Calu3 (cell line): ENCODE results near the gene NTMT1. TPM values are rescaled to one million over a fixed set of nuclear protein-coding genes. Genes with fewer than 3 reads are reported as not detected.
A peak's percentile ranks its signal among the peaks of the same experiment; 100 is the strongest.

Source experiments
- BruUV-seq: library from RNA; stranded (reverse); fragments of 400-500 nt; replicated peaks from 2 replicates; lab custom pipeline; 2021; lab: Mats Ljungman, UMichigan
- CTCF ChIA-PET: fragments of 300-600 bp; sonication (Branson Sonifier 250); formaldehyde crosslinking; loops from one replicate; lab custom pipeline; 2022; ENCODE audit warnings: antibody characterized with exemption; lab: Charles Lee
- DNase-seq: peaks from one replicate; pipeline ENCODE4 v3.0.0; 2022
- H3K27ac Mint-ChIP-seq: one replicate; pipeline ENCODE4 v1.8.0; 2022; ENCODE audit warnings: mixed read lengths; ENCODE audit not compliant: unreplicated experiment
- H3K27me3 Mint-ChIP-seq: one replicate; pipeline ENCODE4 v1.8.0; 2022; ENCODE audit warnings: mixed read lengths; ENCODE audit not compliant: unreplicated experiment
- H3K36me3 Mint-ChIP-seq: one replicate; pipeline ENCODE4 v1.8.0; 2022; ENCODE audit warnings: mild to moderate bottlenecking, moderate library complexity, mixed read lengths; ENCODE audit not compliant: insufficient read depth, unreplicated experiment
- H3K4me1 Mint-ChIP-seq: one replicate; pipeline ENCODE4 v1.8.0; 2022; ENCODE audit warnings: mild to moderate bottlenecking, low read depth, mixed read lengths; ENCODE audit not compliant: unreplicated experiment
- H3K4me3 Mint-ChIP-seq: one replicate; pipeline ENCODE4 v1.8.0; 2022; ENCODE audit warnings: mild to moderate bottlenecking, low read depth, moderate library complexity, mixed read lengths; ENCODE audit not compliant: unreplicated experiment
- H3K9me3 Mint-ChIP-seq: one replicate; pipeline ENCODE4 v1.8.0; 2022; ENCODE audit warnings: low read depth, mixed read lengths; ENCODE audit not compliant: unreplicated experiment
- intact Hi-C: fragments of 100-400 bp; cut with micrococcal nuclease; formaldehyde crosslinking; loops from one replicate; pipeline ENCODE4 v1.10.0; 2022; ENCODE audit not compliant: unreplicated experiment
- total RNA-seq: library from RNA; stranded (reverse); gene quantifications from 2 replicates; pipeline ENCODE4 v1.2.3, GENCODE V29; 2022
- TF ChIP-seq, protein P1 (sequence below): fragments of 200-600 bp; IDR thresholded peaks from one replicate; pipeline ENCODE4 v1.8.0; 2022; ENCODE audit warnings: antibody characterized with exemption; ENCODE audit not compliant: unreplicated experiment

NTMT1 gene
- total RNA-seq, 1 experiment from 2014 or later = 36.1 TPM

DNA sequence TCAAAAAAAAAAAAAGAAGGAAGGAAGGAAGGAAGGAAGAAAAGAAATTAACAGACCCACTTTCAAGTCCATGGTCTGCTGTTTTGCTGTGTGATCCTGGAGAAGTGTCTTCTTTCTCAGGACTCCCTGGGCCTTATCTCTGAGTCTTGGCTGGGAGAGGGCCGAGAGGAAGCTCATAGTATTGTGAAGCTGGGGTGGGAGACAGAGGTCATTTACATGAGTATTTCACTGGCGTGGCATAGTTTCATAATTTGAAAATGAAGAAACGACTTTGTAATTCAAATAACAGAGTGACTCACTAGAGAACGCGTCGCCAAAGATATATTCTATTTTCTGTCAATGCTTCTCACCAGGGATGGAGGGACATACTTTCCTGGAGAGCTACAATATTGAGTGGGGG, 2.6 kb upstream of the NTMT1 start:
- Mint-ChIP-seq H3K4me3 (no peak overlapping the region), H3K27me3 (no peaks in the 10 kb centered on the region), H3K27ac (no peak overlapping the region), H3K36me3 (peaks cover 38% of the 10 kb centered on the region), H3K4me1 (peaks cover 29% of the 10 kb centered on the region), H3K9me3 (no peaks in the 10 kb centered on the region)
- DNase-seq = no peak
- BruUV-seq = no TSS peak
- intact Hi-C loops = no loop called here
- TF ChIP-seq, protein P1, sequence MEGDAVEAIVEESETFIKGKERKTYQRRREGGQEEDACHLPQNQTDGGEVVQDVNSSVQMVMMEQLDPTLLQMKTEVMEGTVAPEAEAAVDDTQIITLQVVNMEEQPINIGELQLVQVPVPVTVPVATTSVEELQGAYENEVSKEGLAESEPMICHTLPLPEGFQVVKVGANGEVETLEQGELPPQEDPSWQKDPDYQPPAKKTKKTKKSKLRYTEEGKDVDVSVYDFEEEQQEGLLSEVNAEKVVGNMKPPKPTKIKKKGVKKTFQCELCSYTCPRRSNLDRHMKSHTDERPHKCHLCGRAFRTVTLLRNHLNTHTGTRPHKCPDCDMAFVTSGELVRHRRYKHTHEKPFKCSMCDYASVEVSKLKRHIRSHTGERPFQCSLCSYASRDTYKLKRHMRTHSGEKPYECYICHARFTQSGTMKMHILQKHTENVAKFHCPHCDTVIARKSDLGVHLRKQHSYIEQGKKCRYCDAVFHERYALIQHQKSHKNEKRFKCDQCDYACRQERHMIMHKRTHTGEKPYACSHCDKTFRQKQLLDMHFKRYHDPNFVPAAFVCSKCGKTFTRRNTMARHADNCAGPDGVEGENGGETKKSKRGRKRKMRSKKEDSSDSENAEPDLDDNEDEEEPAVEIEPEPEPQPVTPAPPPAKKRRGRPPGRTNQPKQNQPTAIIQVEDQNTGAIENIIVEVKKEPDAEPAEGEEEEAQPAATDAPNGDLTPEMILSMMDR = no peak
- CTCF ChIA-PET = interaction anchor here (0.6 to 2.2 kb wide), 3 partner anchors 129 to 491 kb away, joined by 3 to 22 read pairs (median 5); no protein-coding TSS in a partner anchor

DNA sequence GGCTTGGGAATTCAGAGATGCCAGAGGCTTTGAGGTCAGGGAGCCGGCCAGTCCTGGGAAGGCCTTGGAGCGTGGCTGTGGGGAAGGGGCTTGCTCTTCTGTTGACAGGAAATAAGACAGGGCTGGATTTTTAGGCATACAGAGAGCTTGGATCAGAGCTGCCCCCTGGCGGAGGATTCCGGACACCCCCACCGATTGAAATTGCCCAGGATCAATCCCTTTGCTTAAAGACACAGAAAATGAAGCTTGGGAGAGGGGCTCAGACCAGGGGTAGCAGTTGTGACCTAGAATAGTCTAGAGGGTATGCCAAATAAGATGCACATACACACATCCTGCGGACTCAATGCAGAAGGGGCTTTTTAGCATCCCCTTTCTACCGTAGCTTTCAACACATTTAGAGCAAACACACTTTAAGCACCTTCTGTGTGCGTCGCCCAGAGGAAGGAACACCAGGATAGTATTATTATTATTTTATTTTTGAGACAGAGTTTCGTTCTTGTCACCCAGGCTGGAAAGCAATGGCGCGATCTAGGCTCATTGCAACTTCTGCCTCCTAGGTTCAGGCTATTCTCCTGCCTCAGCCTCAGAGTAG, 1.7 kb upstream of the NTMT1 start:
- TF ChIP-seq, protein P1 = peak; percentile 61
- no peaks in the 10 kb centered on the region for H3K9me3 Mint-ChIP-seq
- H3K27ac Mint-ChIP-seq = no peak overlapping the region
- CTCF ChIA-PET = interaction anchor here (0.6 to 2.2 kb wide), 9 partner anchors 128 to 513 kb away, joined by 3 to 22 read pairs (median 4); partner anchors contain the start of gene PTPA
- H3K27me3 Mint-ChIP-seq = no peaks in the 10 kb centered on the region
- H3K4me1 Mint-ChIP-seq = peaks cover 29% of the 10 kb centered on the region
- H3K36me3 Mint-ChIP-seq = peaks cover 38% of the 10 kb centered on the region
- BruUV-seq = no TSS peak
- intact Hi-C loops = loop anchor here (1.0 kb wide), 1 partner anchor 485 kb away; no protein-coding TSS in a partner anchor
- no peak overlapping the region for H3K4me3 Mint-ChIP-seq
- peak; percentile 73 for DNase-seq

DNA sequence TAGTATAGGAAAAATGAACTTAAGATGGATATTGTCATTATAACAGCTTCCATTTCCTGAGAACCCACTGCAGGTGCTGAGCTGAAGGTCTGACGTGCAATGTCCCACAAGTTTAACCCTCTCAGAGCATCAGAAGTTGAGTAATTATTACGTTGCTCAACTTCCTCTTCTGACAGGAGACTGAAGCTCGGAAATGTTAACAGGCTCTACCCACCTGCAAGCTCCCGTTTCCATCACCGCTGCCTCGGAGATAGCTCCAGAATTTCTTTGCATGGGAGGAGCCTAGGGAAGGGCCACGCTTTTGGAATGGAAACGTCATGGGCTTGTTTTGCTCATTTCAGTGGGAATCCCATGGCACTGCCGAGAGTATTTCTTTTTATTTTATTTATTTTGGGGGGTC, 1.0 kb upstream of the NTMT1 start:
- no peak for DNase-seq
- TF ChIP-seq, protein P1 = no peak
- peaks cover 38% of the 10 kb centered on the region for H3K36me3 Mint-ChIP-seq
- H3K27me3 Mint-ChIP-seq = no peaks in the 10 kb centered on the region
- H3K4me3 Mint-ChIP-seq = no peak overlapping the region
- no peaks in the 10 kb centered on the region for H3K9me3 Mint-ChIP-seq
- intact Hi-C loops = loop anchor here (1.0 kb wide), 1 partner anchor 486 kb away; no protein-coding TSS in a partner anchor
- no TSS peak for BruUV-seq
- peaks cover 29% of the 10 kb centered on the region for H3K4me1 Mint-ChIP-seq
- no peak overlapping the region for H3K27ac Mint-ChIP-seq
- CTCF ChIA-PET = interaction anchor here (0.7 to 2.2 kb wide), 5 partner anchors 442 to 513 kb away, joined by 3 to 22 read pairs (median 4); partner anchors contain the start of gene PTPA

DNA sequence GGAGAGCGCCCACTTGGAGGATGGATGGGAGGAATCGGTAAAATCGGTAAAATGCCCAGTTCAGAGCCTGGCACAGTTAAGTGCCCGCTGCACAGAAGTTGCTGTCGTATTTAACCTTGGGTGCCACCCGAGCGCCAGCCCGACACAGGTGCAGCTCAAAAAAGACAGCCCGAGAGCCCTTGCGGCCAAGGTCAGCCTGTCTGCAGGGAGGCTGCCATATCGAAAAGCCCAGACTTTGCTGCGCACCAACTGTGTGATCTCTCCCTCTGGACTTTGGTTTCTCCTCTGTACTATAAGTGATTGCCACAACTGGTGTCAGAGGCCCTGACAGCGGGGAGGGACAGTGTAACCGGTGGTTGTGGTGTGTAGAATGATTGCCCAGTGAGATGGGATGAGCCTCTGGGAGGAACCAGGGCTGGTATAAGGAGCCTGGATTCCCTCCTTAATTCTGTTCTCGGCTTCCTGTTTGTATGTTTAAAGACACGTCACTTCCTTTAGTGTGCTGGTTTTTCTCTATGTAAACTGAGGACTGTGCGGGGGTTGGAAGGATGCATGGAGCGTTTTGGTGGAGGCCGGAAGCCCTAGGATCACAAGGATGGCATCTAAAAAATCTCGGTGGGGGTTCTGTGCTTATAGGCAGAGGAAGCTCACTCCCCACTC, 792 bp downstream of the NTMT1 start:
- H3K9me3 Mint-ChIP-seq = no peaks in the 10 kb centered on the region
- no peaks in the 10 kb centered on the region for H3K27me3 Mint-ChIP-seq
- H3K27ac Mint-ChIP-seq = peak overlapping the region; percentile 56
- CTCF ChIA-PET = interaction anchor here (0.7 to 1.2 kb wide), 6 partner anchors 111 to 495 kb away, joined by 3 to 6 read pairs (median 4); no protein-coding TSS in a partner anchor
- TF ChIP-seq, protein P1 = no peak
- H3K4me1 Mint-ChIP-seq = peaks cover 40% of the 10 kb centered on the region
- no peak for DNase-seq
- peaks cover 38% of the 10 kb centered on the region for H3K36me3 Mint-ChIP-seq
- no TSS peak for BruUV-seq
- intact Hi-C loops = no loop called here
- peak overlapping the region; percentile 82 for H3K4me3 Mint-ChIP-seq
